DMS 273 (cell line): ENCODE measurements around the gene FOXS1.
"Not testable (repeated sequence)": the region's sequence is repeated elsewhere in the genome, so short reads cannot be mapped to it uniquely, and the experiment has no call there.

Source experiments
- DNase-seq: peaks from one replicate; lab custom pipeline; 2025; ENCODE audit not compliant: unreplicated experiment; lab: John Stamatoyannopoulos, UW

Gene FOXS1

DNA sequence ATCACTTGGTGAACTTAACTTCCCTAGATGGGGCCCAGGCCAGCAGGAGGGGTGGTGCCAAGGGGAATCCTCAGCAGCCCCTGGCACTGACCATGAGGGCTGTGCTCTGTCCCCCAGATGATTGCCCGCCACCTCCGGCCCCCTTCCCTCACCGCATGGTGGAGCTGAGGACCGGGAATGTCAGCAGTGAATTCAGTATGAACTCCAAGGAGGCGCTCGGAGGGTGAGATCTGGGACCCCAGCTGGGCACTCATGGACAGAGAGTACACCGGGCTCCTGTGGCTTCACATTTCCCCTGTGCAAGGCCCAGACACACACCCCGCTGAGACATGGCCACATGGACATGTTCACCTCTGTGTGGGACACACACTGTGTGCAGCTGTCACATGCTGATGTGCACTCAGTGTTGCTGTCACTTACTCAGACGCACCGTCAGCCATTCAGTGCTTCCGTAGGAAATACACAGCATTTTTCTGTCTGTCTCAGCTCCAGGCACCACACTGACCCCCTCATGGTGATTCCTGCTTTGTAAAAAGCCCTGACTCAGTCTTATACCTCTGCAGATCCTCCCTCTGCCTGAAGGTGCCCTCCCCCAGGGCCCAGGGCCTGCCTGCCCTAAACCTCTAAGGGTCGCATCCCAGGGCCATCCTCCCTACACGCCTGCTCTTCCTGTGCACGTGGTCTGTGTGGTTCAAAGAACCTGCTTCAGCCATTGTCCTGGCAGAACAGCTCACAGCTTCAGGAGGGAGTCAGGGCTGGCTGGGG, 21.9 kb downstream of the FOXS1 start:
- DNase-seq: no peak

DNA sequence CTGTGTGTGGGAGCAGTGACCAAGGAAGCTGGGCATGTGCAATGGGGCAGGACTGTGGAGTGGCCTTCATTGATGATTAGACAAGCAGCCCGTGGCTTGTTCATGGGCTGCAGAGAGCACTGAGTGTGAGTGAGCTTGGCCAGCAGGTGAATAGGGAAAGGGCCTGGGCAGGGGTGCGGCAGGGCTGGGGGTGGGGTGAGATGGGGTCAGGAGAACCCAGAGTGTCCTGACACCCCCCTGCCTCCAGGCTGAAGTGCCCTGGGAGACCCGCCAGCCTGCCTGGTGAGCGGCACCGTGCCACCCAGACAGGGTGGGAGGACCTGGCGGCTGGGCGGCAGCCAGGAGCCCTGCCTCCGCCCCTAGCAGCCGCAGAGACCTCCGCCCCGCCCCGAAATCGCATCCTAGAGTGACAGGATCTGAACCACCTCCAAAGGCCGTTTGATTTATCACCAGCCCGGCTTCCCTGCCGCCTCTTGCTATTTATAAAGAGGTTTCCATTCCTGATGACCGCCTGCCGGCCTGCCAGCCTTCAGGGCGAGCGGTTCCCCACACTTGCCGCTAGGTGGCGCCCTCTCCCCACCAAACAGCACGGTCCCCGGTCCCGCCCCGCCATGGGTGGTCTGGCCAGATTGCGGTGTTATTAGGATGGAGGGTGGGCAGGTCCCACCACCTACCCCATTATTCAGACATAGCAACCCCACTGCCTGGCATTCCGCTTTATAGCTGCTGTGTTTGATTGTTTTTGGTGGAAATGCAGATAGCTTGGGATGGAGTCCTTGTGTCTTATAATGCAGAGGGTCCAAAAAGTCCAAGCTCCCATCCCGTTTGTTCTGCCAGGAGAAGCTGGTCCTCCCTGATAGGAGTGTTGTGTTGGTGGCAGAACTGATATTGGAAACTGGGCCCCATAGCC, 22.7 kb downstream of the FOXS1 start:
- DNase-seq: peak; percentile 93

DNA sequence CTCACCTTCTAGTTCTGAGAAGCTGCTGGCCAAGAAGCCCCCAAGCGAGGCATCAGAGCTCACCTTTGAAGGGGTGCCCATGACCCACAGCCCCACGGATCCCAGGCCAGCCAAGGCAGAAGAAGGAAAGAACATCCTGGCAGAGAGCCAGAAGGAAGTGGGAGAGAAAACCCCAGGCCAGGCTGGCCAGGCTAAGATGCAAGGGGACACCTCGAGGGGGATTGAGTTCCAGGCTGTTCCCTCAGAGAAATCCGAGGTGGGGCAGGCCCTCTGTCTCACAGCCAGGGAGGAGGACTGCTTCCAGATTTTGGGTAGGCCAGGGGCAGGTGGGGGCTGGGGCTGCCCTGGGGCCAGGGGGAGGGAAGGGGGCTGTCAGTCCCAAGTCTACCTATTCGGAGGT, 24.0 kb downstream of the FOXS1 start:
- no peak for DNase-seq

DNA sequence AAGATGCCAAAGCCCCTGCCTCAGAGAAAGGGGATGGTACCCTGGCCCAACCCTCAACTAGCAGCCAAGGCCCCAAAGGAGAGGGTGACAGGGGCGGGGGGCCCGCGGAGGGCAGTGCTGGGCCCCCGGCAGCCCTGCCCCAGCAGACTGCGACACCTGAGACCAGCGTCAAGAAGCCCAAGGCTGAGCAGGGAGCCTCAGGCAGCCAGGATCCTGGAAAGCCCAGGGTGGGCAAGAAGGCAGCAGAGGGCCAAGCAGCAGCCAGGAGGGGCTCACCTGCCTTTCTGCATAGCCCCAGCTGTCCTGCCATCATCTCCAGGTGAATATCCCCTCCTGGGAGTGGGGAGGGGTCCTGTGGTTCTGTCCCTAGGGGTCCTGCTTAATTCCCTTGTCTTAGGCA, 25.2 kb downstream of the FOXS1 start:
- no peak for DNase-seq

DNA sequence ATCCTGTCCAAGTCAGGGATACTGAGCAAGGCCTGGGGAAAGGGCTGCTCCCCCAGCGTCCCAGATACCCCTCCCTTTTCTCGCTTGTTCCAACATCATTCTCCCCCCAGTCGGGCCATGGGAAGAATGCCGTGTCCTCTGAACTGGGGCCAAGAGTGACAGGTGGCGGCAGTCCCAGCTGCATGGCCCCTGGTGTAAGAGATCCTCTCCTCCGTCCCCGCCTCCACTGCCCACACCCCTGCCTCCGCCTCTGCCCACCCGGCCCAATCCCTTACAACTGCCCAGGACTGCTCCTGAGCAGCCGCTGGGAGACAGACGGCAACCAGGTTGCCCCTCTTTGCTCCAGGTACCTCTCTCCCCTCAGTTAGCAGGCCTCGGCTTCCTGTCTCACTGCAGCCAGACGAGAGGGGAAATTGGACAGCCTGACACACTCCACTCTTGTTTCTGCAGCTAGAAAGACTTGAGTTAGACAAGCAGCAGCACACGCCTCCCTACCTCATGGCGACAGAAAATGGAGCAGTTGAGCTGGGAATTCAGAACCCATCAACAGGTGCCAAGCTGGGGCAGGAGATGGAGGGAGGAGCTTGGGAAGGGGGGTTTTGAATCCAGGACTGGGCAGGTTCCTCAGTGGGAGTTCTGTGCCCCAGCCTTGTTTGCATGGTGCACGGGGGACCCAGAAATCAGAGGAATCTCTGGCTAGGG, 26.2 kb downstream of the FOXS1 start, which contains the start of gene MYLK2:
TSS of gene MYLK2 (plus strand) at position 274 of the 702 bp plus-strand sequence. CDS start at position 499, 225 bp downstream.
- peak; percentile 88 for DNase-seq

DNA sequence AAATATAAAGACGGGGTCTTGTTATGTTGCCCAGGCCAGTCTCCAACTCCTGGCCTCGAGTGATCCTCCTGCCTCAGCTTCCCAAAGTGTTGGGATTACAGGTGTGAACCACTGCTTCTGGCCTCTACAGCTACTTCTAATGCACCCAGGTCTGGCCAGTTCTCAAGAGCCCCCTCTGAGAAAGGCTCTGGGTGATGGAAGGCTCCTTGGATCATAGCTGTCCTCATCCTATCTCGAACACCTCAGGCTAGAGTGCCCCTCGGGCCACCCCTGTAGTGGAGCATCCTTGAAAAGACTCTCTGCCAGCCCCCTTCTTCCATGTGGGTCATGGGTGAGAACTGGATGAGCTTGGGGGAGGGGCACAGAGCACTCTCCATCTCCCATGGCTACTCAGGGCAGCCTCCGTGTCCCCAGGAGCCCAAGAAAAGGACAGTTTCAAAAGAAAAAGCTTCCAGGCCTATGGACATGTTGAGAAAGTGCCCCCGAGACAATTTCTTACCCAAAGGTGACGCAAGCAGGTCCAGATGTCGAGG, 27.0 kb downstream of the FOXS1 start:
- no peak for DNase-seq

DNA sequence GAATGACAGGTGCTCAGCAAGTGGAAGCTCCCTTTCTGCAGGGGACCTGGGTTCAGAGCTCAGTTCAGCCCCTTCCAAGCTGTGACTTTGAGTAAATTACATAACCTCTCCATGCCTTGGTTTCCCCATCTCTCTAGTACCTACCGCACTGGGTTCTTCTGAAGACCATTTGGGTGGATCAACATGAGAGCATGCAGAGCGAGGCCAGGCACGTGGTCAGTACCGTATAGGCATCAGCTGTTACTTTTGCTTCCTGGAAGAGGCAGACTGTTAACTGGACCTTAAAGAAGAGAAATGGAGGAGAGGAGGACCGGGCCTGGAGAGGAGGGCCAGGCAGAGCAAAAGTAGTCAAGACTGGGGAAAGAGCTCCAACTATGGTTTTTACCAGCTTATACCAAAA, 27.9 kb downstream of the FOXS1 start:
- DNase-seq: no peak

DNA sequence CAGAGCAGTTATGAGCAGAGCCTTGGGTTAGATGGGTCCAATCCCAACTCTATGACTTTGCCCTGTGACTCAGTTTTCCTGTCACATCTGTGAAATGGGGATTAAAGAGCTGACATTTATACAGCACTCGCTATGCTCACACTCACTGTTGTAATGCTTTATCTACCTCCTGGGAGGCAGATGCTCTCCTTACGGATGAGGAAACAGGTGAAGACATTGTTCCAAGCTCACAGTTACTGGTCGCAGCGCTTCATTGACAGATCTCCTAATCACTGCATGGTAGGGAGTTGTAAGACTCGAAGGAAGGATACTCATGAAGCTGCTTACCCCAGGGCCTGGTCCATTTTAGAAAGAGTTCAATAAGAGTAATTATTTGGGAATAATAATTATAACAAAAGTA, 29.2 kb downstream of the FOXS1 start:
- no peak for DNase-seq

DNA sequence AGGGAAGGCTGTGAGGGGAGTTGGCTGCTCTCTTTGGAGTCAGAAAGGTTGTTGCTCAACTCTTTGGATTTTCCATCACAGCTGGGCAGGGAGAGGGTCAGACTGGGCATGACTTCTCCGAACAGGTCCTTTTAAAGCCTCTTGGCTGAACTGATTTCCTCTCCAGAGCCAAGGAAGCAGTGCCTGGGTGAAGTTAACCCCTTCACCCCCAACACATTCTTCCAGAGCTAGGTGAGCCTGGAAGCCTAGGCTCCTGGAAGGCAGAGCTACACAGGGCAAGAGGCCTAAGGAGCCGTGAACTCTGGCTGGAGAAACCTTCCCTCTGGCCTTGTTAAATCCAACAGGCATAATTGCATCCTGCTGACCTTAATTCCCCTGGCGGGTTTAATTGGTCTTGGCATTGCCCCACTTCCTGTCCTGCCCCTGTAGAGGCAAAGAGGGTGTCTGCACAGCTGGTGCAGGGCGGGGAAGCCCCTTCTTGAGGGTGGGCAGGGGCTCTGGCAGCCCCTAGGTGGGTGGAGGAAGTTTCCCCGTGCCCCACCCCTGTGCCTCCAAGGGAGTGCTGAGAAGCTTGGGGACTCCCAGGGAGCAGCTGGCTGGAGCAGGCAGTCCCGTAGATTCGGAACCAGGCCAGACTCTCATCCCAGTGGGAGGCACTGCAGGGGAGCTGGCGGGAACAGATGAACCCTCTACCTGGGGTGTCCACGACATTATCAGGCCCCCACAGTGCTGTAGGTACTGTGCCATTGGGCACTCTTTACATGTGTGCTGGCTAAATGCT, 29.8 kb downstream of the FOXS1 start:
- peak; percentile 76 for DNase-seq

DNA sequence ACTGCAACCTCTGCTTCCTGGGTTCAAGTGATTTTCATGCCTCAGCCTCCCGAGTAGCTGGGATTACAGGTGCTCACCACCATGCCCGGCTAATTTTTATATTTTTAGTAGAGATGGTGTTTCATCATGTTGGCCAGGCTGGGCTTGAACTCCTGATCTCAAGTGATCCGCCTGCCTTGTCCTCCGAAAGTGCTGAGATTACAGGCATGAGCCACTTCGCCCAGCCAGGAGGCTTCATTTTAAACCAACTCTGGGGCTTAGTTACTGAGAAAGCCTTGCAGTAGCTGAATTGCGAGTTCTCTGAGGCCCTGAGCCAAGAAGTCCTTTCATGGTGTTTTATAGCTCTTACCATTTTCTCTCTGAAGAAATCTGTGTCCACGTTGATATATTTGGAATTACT, 31.3 kb downstream of the FOXS1 start:
- not testable (repeated sequence) for DNase-seq

DNA sequence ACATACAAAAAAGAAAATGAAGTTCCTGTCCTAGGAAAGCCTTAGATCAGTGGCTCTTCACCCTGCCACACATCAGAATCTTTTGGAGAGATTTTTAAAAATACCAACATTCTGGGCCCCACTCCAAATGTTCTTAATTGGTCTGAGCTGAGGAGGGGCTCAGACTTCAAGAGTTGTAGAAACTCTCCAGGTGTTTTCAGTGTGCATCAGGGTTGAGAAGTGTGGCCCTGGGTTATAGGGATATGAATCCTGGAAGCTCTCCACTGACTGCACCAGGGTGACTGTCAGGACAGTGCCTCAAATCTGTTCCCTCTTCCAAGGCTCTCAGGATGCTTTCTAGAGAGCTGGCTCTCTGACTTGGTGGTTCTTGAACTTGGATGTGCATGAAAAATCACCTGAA, 31.8 kb downstream of the FOXS1 start:
- no peak for DNase-seq

DNA sequence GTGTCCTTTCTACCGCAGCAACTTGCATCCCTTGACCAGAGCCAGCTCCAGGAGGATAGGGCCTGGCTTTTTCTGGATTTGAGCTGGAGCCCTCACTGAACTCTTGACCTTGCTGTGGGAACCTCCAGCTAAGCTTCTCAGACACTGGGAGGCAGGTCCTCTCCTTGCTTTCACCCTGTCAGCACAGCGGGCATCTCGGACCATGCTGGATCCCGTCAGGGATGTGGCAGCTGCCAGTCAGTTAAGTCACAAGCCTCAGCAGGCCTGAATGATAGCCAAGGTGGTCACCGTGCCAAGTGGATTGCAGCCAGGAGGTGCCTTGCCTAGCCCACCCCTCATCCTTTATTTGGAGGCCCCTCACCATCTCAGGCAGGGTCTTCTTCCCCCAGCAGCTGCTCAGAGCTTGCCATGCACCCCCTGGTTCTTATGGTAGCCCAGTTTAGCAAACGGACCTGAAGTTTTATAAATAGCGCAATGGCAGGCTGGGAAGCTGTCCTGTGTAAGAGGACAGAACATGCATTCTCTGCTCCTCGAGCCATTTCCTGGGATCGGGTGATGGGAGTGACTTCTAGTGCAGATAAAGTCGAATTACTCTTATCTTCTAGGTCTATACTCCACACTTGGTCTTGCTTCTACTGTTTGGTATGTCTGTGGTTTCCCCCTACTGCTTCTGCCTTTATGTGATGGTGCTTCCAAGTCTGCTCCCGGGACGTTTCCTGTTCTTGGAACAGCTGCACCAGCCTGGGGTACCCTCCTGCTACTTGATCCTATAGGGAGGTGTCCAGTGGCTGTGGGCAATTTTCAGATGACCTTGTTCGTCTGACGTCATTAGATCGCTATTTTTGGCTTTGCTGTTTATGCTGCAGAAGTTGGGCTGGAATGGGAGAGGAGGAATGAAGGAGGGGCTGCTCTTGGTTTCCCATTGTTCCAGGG, 33.3 kb downstream of the FOXS1 start:
- peak; percentile 52 for DNase-seq

DNA sequence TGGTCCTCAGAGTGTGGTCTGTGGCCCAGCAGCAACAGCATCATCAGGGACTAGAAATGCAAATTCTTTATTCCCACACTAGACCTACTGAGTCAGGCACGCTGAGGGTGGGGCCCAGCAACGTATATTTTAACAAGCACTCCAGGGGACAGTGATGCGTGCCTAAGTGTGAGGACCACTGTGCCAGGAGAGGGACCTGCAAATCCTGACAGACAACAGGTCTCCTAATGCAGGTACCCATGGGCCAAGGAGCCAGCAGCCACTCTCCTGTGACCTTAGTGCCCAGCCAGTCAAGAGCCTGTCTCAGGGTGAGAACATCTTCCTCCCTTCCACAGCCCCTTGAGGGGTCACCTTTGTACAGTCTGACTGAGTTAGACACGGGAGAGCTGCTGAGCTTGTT, 34.2 kb downstream of the FOXS1 start:
- DNase-seq: no peak

DNA sequence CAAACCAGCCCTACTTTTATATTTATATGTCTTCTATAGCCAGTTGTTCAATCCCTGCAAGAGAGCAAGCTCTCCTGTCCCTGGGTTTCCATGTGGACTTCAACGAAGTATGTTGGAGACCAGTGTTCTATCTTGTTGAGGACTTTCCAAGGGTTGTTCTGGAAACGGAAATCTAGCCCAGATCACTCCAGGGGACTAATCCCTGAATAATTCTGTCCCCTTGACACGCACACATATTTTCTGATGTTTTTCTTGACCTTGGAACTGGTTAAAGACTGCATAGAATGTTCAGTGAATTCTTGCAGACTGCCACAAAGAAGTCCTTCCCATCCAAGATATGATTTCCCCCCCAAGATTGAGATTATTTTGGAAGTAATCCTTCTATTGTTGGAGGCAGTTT, 35.7 kb downstream of the FOXS1 start:
- no peak for DNase-seq

DNA sequence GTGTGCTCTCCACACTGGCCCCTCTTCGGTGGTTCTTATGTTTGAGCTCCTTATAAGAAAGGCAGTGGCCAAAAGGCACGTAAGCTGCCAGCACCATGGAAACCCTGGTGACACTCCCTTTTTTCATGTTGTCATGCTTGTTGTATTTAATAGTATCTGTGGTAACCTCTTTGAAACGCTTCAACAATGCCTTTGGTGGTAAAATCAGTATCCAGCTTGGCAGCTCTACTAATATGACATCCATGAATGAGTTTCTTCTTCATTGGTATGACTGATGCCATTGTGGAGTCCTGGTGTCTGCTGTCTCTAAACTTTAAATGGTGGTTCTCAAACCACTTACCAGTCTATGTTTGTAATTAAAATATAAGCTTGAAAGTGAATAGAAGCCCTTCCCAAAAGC, 36.9 kb downstream of the FOXS1 start:
- DNase-seq: no peak

DNA sequence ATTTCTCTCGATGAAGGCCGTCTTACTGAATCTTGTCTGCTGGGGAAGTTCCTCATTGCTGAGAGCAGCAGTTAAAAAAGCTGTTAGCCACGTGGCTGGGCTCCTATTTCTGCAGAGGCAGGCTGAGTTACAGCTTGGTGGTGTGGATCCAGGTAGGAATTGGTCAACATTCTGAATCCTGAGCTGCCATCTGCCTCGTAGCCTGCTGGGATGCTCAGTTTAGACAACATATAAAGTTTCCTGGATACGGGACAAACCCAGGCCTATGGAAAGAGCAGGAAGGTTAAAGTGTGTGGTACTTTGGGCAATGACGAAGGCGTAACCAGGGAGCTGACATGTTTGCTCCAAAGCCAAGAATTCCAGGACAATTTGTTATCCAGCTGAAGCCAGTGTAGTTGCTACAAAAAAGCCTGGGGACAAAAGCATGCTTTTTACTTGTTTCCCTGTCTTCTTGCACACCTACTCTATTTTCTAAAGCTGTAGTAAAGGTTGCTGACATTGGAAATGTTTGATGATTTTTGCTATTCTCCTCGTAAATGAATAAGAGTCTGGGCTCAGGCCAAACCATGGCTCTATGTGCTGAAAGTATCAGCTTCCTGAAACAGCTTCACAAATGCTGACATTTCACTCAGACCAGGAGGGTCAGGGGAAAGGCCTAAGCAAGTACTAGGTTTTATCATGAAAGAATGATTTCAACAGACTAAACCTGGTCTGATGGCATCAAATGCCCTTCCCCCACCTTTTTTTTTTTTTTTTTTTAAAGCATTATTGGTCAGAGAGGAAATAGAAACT, 38.6 kb downstream of the FOXS1 start:
- DNase-seq: peak; percentile 61

DNA sequence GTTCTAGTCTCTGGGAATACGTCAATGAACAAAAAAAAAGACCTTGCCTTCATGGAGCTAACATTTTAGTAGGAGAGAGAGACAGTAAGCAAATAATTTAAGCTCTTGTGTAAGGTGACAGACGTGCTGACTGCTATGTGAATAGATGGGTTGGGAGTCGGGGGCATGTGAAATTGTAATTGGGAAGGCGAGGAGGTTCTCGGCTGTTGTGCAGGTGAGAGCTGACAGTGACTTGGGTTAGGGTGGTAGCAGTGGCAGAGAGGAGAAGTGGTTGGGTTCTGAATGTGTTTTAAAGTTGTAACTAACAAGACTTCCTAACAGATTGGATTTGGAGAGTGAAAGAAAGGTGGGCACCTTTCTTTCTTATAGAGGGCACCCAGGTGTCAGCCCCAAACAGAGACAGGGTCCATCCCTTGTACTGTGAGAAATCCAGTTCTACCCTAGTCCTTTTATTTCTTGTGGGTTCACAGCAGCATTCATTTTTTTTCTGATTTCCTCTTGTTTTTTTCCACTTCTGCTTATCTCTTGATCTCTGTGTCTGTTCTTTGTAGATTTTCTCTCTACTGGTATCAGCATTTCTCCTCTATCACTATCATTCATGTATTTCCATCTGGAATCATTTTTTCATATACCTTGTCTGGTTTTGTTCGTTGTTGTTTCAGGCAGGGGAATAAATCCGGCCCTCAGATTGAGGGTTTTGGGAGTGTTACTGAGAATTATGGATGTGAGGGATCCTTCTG, 41.7 kb downstream of the FOXS1 start:
- no peak for DNase-seq

DNA sequence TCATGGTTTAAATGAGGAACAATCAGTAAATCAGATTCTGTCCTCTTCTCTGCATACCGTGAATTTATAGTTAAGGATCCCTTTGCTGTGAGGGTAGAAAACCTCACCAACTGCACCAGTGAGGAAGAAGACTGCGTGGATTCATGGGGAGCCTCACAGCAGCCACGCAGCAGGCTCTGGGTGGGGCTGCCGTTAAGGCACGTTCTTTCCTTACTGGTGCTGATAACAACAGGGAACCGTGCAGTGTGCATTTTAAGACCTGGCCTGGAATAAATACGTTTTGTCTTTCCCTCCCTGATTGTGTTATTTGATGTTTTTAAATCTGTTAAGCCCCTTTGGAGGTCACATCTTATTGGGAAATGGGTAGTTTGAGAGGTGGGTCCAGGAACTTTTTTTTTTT, 43.9 kb downstream of the FOXS1 start:
- DNase-seq: no peak
